VCaP (cell line): Measurements from ENCODE around the gene BHLHE40.

ENCODE experiments used
- H3K27ac ChIP-seq: fragments of 450-650 bp; 2 replicates; pipeline ENCODE4 v1.5.1; 2017
- CTCF ChIP-seq: fragments of 450-650 bp; conservative IDR thresholded peaks from 2 replicates; pipeline ENCODE4 v1.5.1; 2017; ENCODE audit warnings: mild to moderate bottlenecking, moderate library complexity

BHLHE40 gene

GRCh38 chr3:5013021-5013906 is 34.0 kb downstream of the BHLHE40 start:
- no peak for TF ChIP-seq CTCF
- no peak overlapping the region for H3K27ac ChIP-seq

- H3K27ac ChIP-seq, result no peak overlapping the region
- TF ChIP-seq CTCF, result no peak
These were observed 35.2 kb downstream of the BHLHE40 start for GRCh38 chr3:5014391-5014790.

GRCh38 chr3:5015056-5015455 is 35.8 kb downstream of the BHLHE40 start:
- TF ChIP-seq CTCF, result no peak
- H3K27ac ChIP-seq, result no peak overlapping the region

- H3K27ac ChIP-seq, result no peak overlapping the region
- no peak for TF ChIP-seq CTCF
These were observed 37.2 kb downstream of the BHLHE40 start for GRCh38 chr3:5016211-5017161.

GRCh38 chr3:5017925-5018531 is 38.8 kb downstream of the BHLHE40 start:
- TF ChIP-seq CTCF, result no peak
- no peak overlapping the region for H3K27ac ChIP-seq

- no peak overlapping the region for H3K27ac ChIP-seq
- no peak for TF ChIP-seq CTCF
These were observed 40.4 kb downstream of the BHLHE40 start for GRCh38 chr3:5019411-5020241.
